GM20000 (cell line): ENCODE results near the gene TWIST2.

ENCODE experiments used
- DNase-seq: peaks from one replicate; pipeline ENCODE4 v3.0.0; 2012; ENCODE audit warnings: low spot score
- TF ChIP-seq, protein P1 (sequence below): IDR thresholded peaks from 2 replicates; pipeline ENCODE4 v1.5.1; 2012; ENCODE audit warnings: mild to moderate bottlenecking, control low read depth; ENCODE audit errors: extremely low read depth, missing control alignments

TWIST2 gene

DNA sequence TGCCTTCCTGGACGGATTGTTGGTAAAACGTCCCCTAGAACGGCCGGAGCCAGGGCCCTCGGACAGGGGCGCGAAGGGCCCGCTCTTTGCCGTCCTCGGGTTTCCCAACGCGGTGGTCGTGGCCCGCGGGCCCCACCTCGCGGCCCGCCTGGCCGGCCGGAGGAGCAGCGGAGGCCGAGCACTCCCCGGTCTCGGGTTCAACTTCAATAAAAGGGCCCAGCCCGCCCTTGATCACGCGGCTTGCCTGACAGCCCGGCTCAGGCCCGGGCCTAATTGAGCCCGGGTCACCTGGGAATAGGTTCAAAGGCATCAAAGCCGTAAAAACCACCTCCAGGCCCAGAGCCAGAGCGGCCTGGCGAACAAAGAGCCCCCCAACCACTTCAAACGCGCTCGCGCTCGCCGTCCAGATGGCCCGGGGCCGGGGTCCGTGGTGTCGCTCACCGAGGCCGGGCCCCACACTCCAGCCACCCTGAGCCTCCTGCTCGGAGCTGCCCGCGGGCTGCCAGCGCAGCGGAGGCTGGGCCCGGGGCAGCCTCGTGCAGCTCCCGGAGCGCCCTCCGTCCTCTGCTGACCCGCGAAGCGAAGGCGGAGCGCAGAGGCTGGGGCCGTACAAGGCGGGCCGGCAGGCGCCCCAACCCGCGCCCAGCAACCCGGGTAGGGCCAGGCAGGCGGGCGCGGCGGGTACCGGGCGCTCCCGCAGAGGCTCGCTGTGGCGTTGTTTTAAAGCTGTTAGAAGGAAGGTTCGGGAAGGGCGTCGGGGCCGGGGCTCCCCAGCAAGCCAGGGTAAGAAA lies 1.1 kb upstream of the TWIST2 start:
- TF ChIP-seq, protein P1, sequence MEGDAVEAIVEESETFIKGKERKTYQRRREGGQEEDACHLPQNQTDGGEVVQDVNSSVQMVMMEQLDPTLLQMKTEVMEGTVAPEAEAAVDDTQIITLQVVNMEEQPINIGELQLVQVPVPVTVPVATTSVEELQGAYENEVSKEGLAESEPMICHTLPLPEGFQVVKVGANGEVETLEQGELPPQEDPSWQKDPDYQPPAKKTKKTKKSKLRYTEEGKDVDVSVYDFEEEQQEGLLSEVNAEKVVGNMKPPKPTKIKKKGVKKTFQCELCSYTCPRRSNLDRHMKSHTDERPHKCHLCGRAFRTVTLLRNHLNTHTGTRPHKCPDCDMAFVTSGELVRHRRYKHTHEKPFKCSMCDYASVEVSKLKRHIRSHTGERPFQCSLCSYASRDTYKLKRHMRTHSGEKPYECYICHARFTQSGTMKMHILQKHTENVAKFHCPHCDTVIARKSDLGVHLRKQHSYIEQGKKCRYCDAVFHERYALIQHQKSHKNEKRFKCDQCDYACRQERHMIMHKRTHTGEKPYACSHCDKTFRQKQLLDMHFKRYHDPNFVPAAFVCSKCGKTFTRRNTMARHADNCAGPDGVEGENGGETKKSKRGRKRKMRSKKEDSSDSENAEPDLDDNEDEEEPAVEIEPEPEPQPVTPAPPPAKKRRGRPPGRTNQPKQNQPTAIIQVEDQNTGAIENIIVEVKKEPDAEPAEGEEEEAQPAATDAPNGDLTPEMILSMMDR: no peak
- no peak for DNase-seq

DNA sequence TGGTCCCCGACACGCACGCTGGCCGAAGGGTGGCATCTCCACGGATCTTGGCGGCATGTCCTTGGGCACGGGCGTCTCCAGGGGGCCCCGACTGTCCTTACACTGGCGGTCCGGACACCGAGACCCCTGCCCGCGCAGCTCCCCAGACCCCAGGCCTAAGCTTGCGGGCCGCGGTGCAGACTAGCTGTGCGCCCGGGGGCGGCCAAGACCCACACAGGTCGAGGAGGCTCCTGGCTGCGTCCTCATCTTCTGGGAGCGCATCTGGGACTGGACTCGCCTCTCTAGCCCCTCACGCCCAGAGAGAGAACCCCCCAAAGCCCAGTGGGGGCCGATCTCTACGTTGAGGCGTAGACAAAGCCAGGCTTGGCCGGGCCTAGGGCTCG lies 475 bp upstream of the TWIST2 start:
- TF ChIP-seq, protein P1: no peak
- no peak for DNase-seq

GRCh38 chr2:238848691-238848975 lies 748 bp downstream of the TWIST2 start:
- TF ChIP-seq, protein P1: no peak
- no peak for DNase-seq

GRCh38 chr2:238848976-238849853 lies 1.3 kb downstream of the TWIST2 start:
- DNase-seq: no peak
- TF ChIP-seq, protein P1: no peak

DNA sequence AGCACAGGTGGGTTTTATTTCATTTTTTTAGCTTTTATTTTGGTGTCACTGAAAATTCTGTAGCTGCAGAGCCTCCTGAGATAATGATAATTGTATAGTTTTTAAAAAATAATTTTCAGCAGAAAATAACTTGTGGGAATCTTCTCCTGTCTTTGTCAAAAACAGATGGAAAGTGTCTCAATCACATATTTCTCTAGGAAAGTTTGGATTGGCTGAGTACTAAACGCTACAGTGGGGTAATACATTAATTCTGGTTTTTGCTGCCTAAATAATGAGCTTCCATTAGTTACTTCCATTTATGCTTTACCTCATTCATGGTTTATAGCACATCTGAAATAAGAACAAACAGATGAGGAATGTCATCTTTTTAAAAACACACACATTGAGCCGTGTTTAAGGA lies 2.2 kb downstream of the TWIST2 start:
- no peak for DNase-seq
- TF ChIP-seq, protein P1: no peak

GRCh38 chr2:238851026-238851425 lies 3.1 kb downstream of the TWIST2 start:
- no peak for DNase-seq
- TF ChIP-seq, protein P1: no peak

DNA sequence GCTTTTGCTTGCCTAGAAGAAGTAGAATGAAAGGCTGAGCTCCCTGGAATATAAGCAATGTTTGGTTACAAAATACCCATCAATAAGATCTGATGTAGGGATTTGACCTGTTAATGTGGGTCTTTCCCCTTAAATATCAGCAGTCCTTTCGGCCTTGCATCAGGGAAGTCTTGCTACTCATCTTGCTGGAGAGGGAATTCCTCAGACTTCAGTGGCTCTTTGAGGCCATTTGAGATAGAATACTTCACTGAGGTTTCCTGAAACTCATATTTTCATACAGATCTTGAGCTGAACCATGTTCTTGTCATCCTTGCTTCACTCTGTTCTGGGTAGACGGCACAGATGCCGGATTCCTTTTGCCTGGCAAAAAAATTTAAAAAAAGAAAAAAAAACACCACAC lies 3.9 kb downstream of the TWIST2 start:
- TF ChIP-seq, protein P1: no peak
- no peak for DNase-seq
